GM12892 (cell line): ENCODE data around the gene MYLK.

Experiments
- POLR2A ChIP-seq: IDR thresholded peaks from 2 replicates; pipeline ENCODE4 v1.6.1; 2011; ENCODE audit warnings: low read depth, low read length, control low read depth
- POLR2AphosphoS5 ChIP-seq: IDR thresholded peaks from 2 replicates; pipeline ENCODE4 v1.6.1; 2011; ENCODE audit warnings: low read depth, low read length, control low read depth
- TAF1 ChIP-seq: IDR thresholded peaks from 2 replicates; pipeline ENCODE4 v1.6.1; 2011; ENCODE audit warnings: low read depth, mild to moderate bottlenecking, control low read depth, low read length, borderline replicate concordance

- TF ChIP-seq POLR2A (no peak), TAF1 (no peak), POLR2AphosphoS5 (no peak)
These were observed 114.8 kb downstream of the MYLK start for GRCh38 chr3:123769356-123769743.
